A549 (cell line): Measurements from ENCODE around the gene MAMDC4. TPM values are rescaled to one million over a fixed set of nuclear protein-coding genes. Genes with fewer than 3 reads are reported as not detected.

ENCODE experiments used
- ATAC-seq, 2 experiments: fragments of 200-7000 bp in 1 of 2; fragments of >200 bp in 1 of 2; cut with Nextera tagmentation in 1 of 2; cut with Tn5 transposase in 1 of 2; 3 replicates each; pipeline versions ENCODE4 v1.8.0 to v1.9.1; 2018 to 2020; ENCODE audit warnings: mild to moderate bottlenecking in 1 of 2, moderate library complexity in 1 of 2
- CTCF ChIA-PET: fragments of 300-600 bp; sonication (Branson Sonifier 250); formaldehyde crosslinking; extraction: SDS; loops from one replicate; lab custom pipeline; 2021; ENCODE audit warnings: antibody characterized with exemption, inconsistent platforms; lab: Yijun Ruan, JAX
- POLR2A ChIA-PET: fragments of 350-600 bp; formaldehyde crosslinking; extraction: SDS; loops from one replicate; lab custom pipeline; 2021; ENCODE audit warnings: antibody characterized with exemption, inconsistent platforms; lab: Yijun Ruan, JAX
- DNase-seq, 2 experiments: peaks; one replicate each; pipeline versions ENCODE4 v3.0.0 to v3.0.0-alpha.2; 2011 to 2016; ENCODE audit warnings: low read depth in 1 of 2, low spot score in 1 of 2
- FAIRE-seq: peaks from 2 replicates; lab custom pipeline; 2011; peaks lifted over from hg19 to GRCh38; lab: Jason Lieb, UNC
- H3K27ac ChIP-seq, 2 experiments: fragments of >200 bp; sonication (Bioruptor Twin); formaldehyde crosslinking; 3 replicates each; pipeline ENCODE4 v1.5.1; 2016 to 2017
- H3K4me1 ChIP-seq: fragments of >200 bp; sonication (Bioruptor Twin); formaldehyde crosslinking; 3 replicates; pipeline ENCODE4 v1.6.1; 2016
- H3K4me2 ChIP-seq: fragments of >200 bp; sonication (Bioruptor Twin); formaldehyde crosslinking; 3 replicates; pipeline ENCODE4 v1.6.1; 2016
- H3K4me3 ChIP-seq: fragments of >200 bp; sonication (Bioruptor Twin); formaldehyde crosslinking; 3 replicates; pipeline ENCODE4 v1.5.1; 2016
- H3K9me3 ChIP-seq: fragments of >200 bp; sonication (Bioruptor Twin); formaldehyde crosslinking; 3 replicates; pipeline ENCODE4 v1.6.1; 2016
- BCL3 ChIP-seq: fragments of >200 bp; sonication (Bioruptor Twin); formaldehyde crosslinking; IDR thresholded peaks from 3 replicates; pipeline ENCODE4 v1.6.1; 2016
- CBX8 ChIP-seq: fragments of 200-600 bp; sonication (generic); IDR thresholded peaks from 2 replicates; pipeline ENCODE4 v1.6.1; 2016
- CHD2 ChIP-seq: fragments of 150-350 bp; IDR thresholded peaks from 2 replicates; pipeline ENCODE4 v1.6.1; 2014; ENCODE audit warnings: low read length; ENCODE audit not compliant: partially characterized antibody
- CTCF ChIP-seq: fragments of >200 bp; sonication (Bioruptor Twin); formaldehyde crosslinking; IDR thresholded peaks from 3 replicates; pipeline ENCODE4 v1.5.1; 2016
- EHF ChIP-seq: fragments of 250-450 bp; sonication (Bioruptor Pico); IDR thresholded peaks from 2 replicates; pipeline ENCODE4 v1.5.0; 2020; ENCODE audit warnings: mild to moderate bottlenecking
- EP300 ChIP-seq, 2 experiments: fragments of >200 bp; sonication (Bioruptor Twin); formaldehyde crosslinking; IDR thresholded peaks; 2 replicates in 1 of 2; 3 replicates in 1 of 2; pipeline ENCODE4 v1.6.1; 2016 to 2017
- ESRRA ChIP-seq: fragments of 150-350 bp; IDR thresholded peaks from 2 replicates; pipeline ENCODE4 v1.6.1; 2014; ENCODE audit warnings: mild to moderate bottlenecking, low read length, borderline replicate concordance
- FOSB ChIP-seq: fragments of 250-450 bp; sonication (Bioruptor Pico); IDR thresholded peaks from 2 replicates; pipeline ENCODE4 v1.5.0; 2020; ENCODE audit warnings: mild to moderate bottlenecking, moderate library complexity
- FOSL2 ChIP-seq, 2 experiments: fragments of 450-650 bp in 1 of 2; fragments of >200 bp in 1 of 2; sonication (Bioruptor Twin) in 1 of 2; formaldehyde crosslinking; IDR thresholded peaks; 2 replicates each; pipeline versions ENCODE4 v1.5.0 to v1.6.1; 2016 to 2020; ENCODE audit warnings: mild to moderate bottlenecking in 1 of 2, moderate library complexity in 1 of 2
- FOXS1 ChIP-seq: fragments of 250-450 bp; sonication (Bioruptor Pico); IDR thresholded peaks from 2 replicates; pipeline ENCODE4 v1.5.0; 2020; ENCODE audit warnings: mild to moderate bottlenecking, moderate library complexity
- HDAC2 ChIP-seq: fragments of 200-600 bp; sonication (generic); IDR thresholded peaks from 2 replicates; pipeline ENCODE4 v1.6.1; 2016
- HOXB13 ChIP-seq: fragments of 250-450 bp; sonication (Bioruptor Pico); IDR thresholded peaks from 2 replicates; pipeline ENCODE4 v1.5.0; 2020; ENCODE audit warnings: low read depth, mild to moderate bottlenecking, moderate library complexity
- HOXB5 ChIP-seq: fragments of 250-450 bp; sonication (Bioruptor Pico); IDR thresholded peaks from 2 replicates; pipeline ENCODE4 v1.5.0; 2020; ENCODE audit warnings: mild to moderate bottlenecking, moderate library complexity
- JUN ChIP-seq, 2 experiments: fragments of >200 bp; sonication (Bioruptor Twin); formaldehyde crosslinking; IDR thresholded peaks; 2 replicates in 1 of 2; 3 replicates in 1 of 2; pipeline ENCODE4 v1.6.1; 2016 to 2017
- JUNB ChIP-seq: fragments of >200 bp; sonication (Bioruptor Twin); formaldehyde crosslinking; IDR thresholded peaks from 2 replicates; pipeline ENCODE4 v1.6.1; 2016
- KDM5A ChIP-seq: fragments of 200-600 bp; sonication (generic); IDR thresholded peaks from 2 replicates; pipeline ENCODE4 v1.6.1; 2016; ENCODE audit warnings: antibody characterized with exemption, mild to moderate bottlenecking
- MAX ChIP-seq: IDR thresholded peaks from 2 replicates; pipeline ENCODE4 v1.6.1; 2012
- MAZ ChIP-seq: fragments of 150-350 bp; IDR thresholded peaks from 2 replicates; pipeline ENCODE4 v1.6.1; 2014; ENCODE audit warnings: antibody characterized with exemption, low read depth, low read length, borderline replicate concordance
- MYC ChIP-seq: IDR thresholded peaks from 2 replicates; pipeline ENCODE4 v1.6.1; 2012; ENCODE audit warnings: mild to moderate bottlenecking, inconsistent platforms, low read length, improper control_type of control experiment, borderline replicate concordance
- NFE2L2 ChIP-seq: fragments of 150-350 bp; conservative IDR thresholded peaks from 2 replicates; pipeline ENCODE4 v1.6.1; 2014; ENCODE audit warnings: low read length
- NR3C1 ChIP-seq: fragments of >200 bp; sonication (Bioruptor Twin); formaldehyde crosslinking; IDR thresholded peaks from 3 replicates; pipeline ENCODE4 v1.6.1; 2017
- POLR2A ChIP-seq: IDR thresholded peaks from 2 replicates; pipeline ENCODE4 v1.6.1; 2012; ENCODE audit warnings: mild to moderate bottlenecking, low read length
- POLR2AphosphoS2 ChIP-seq: conservative IDR thresholded peaks from 2 replicates; pipeline ENCODE4 v1.6.1; 2012; ENCODE audit warnings: low read length, improper control_type of control experiment, inconsistent platforms
- RAD21 ChIP-seq, 2 experiments: fragments of >200 bp in 1 of 2; sonication (Bioruptor Twin) in 1 of 2; formaldehyde crosslinking in 1 of 2; IDR thresholded peaks in 1 of 2; conservative IDR thresholded peaks in 1 of 2; 2 replicates in 1 of 2; 3 replicates in 1 of 2; pipeline ENCODE4 v1.6.1; 2012 to 2018; ENCODE audit warnings: inconsistent platforms in 1 of 2
- RARB ChIP-seq: fragments of 250-450 bp; sonication (Bioruptor Pico); IDR thresholded peaks from 2 replicates; pipeline ENCODE4 v1.8.0; 2021; ENCODE audit warnings: mild to moderate bottlenecking, moderate library complexity
- REST ChIP-seq: fragments of 200-600 bp; sonication (generic); IDR thresholded peaks from 2 replicates; pipeline ENCODE4 v1.6.1; 2016; ENCODE audit warnings: antibody characterized with exemption, mild to moderate bottlenecking, moderate library complexity
- SREBF2 ChIP-seq: fragments of 450-650 bp; IDR thresholded peaks from 2 replicates; pipeline ENCODE4 v1.6.1; 2014; ENCODE audit warnings: mild to moderate bottlenecking, moderate library complexity
- ZFP36 ChIP-seq: fragments of 450-650 bp; IDR thresholded peaks from 2 replicates; pipeline ENCODE4 v1.6.1; 2014; ENCODE audit warnings: borderline replicate concordance; ENCODE audit not compliant: partially characterized antibody
- ZSCAN20 ChIP-seq: fragments of 250-450 bp; sonication (Bioruptor Pico); IDR thresholded peaks from 2 replicates; pipeline ENCODE4 v1.8.0; 2022; ENCODE audit warnings: mild to moderate bottlenecking, moderate library complexity
- WGBS: methylation state at CpG from one replicate; pipeline ENCODE4 v1.1.6; 2017; ENCODE audit errors: missing lambda C conversion rate; 5-methylcytosine and 5-hydroxymethylcytosine counted together
- polyA plus RNA-seq, 4 experiments: library from polyadenylated mRNA; depleted of rRNA in 3 of 4; stranded (reverse); fragments of >200 nt; fragmentation: RNase III in 1 of 4; extraction: RNeasy Plus Mini Kit Qiagen cat#74134 plus additional on column Dnase treatment in 1 of 4; gene quantifications; 2 replicates in 3 of 4; 3 replicates in 1 of 4; pipeline ENCODE4 v1.2.3, GENCODE V29; 2011 to 2017
- TF ChIP-seq, protein P1 (sequence below): fragments of 150-350 bp; IDR thresholded peaks from 2 replicates; pipeline ENCODE4 v1.6.1; 2014; ENCODE audit warnings: low read depth, mild to moderate bottlenecking, low read length

The MAMDC4 gene
- polyA plus RNA-seq, 2 of the 4 experiments (the other 2 are of a cell fraction), result 1.3 to 7.3 TPM

DNA sequence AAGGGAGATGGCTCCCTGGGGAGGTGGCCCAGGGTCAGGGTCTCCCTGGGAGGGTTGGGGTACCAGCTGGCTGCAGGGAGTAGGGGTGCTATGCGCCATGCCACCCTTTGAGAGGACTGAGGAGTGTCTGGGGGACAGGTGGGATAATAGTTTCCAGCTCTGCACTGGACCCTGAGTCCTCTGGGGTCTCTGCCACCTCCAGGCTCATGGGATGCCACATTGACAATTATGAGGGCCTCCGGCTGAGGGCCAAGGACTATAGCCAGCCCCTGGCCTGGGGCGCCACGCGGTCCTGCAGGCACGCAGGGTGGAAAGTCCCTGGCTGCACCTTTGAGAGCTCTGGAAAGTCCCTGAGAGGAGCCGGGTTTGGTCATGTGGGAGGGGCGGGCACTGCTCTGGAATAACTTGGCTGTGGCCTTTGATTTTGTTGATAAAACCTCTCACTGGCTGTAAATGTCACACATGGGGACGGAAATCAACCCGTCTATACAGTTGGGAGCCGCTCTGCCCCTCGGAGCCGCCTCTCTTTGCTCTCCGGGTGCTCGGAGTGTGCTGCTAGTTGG, 50.2 kb downstream of the MAMDC4 start (continued):
- TF ChIP-seq POLR2A (peak; percentile 9; the same call in 1 of the 2 replicates), NFE2L2 (no peak), ZFP36 (no peak), NR3C1 (no peak), FOSL2 (IDR thresholded peaks at IDR 0.05) (no peak), FOSL2 (CRISPR knock-in tag; IDR thresholded peaks at IDR 0.05) (peak; percentile 41; the same call in 1 of the 2 replicates), CBX8 (no peak), EHF (peak; percentile 27; the same call in 1 of the 2 replicates), MAZ (no peak), FOXS1 (CRISPR knock-in tag) (peak; percentile 43; the same call in 1 of the 2 replicates), ESRRA (no peak), BCL3 (no peak), KDM5A (no peak), SREBF2 (no peak), CHD2 (no peak), RARB (CRISPR knock-in tag) (no peak), CTCF (no peak), MAX (peak; percentile 97), EP300 (IDR thresholded peaks at IDR 0.05) (peak; percentile 47 to 80; a peak in 3 of 5 replicates), POLR2AphosphoS2 (no peak), REST (no peak), JUNB (no peak), HDAC2 (no peak)
- TF ChIP-seq, all 56 proteins: peak for 19

- ATAC-seq, result peak; percentile 7 to 39; a peak in 3 of 6 replicates
- WGBS, result 2% methylated on average over 12 of the region's 12 CpGs
- CTCF ChIA-PET, result interaction anchor here (0.8 to 10.7 kb wide), 8 partner anchors 11 to 126 kb away, joined by 3 to 139 read pairs (median 6); partner anchors contain the start of genes C8G and TRAF2
- TF ChIP-seq, protein P1, sequence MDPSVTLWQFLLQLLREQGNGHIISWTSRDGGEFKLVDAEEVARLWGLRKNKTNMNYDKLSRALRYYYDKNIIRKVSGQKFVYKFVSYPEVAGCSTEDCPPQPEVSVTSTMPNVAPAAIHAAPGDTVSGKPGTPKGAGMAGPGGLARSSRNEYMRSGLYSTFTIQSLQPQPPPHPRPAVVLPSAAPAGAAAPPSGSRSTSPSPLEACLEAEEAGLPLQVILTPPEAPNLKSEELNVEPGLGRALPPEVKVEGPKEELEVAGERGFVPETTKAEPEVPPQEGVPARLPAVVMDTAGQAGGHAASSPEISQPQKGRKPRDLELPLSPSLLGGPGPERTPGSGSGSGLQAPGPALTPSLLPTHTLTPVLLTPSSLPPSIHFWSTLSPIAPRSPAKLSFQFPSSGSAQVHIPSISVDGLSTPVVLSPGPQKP, result no peak
- TF ChIP-seq HOXB13, result peak; percentile 79
- peak; percentile 28; the same call in 1 of the 2 replicates for TF ChIP-seq ZSCAN20 (CRISPR knock-in tag)
- no peak for TF ChIP-seq FOSL2 (IDR thresholded peaks at IDR 0.05)
- 0 out of 2 replicates have a peak, but pooled peaks have one; percentile 20 for TF ChIP-seq FOSL2 (CRISPR knock-in tag; IDR thresholded peaks at IDR 0.05)
- TF ChIP-seq MYC, result peak; percentile 69; the same call in 1 of the 2 replicates
- TF ChIP-seq HOXB5 (CRISPR knock-in tag), result peak; percentile 75; the same call in 1 of the 2 replicates
- TF ChIP-seq FOSB (CRISPR knock-in tag), result peak; percentile 65; the same call in 1 of the 2 replicates
- TF ChIP-seq JUNB, result no peak
- no peak for TF ChIP-seq RAD21 (conservative IDR thresholded peaks at IDR 0.05 in 1 of 2, IDR thresholded peaks at IDR 0.05 in 1 of 2)
- TF ChIP-seq MAX, result peak; percentile 89
- peak; percentile 77 for TF ChIP-seq EHF
- peak; percentile 51 to 54; a peak in 1 of 5 replicates for TF ChIP-seq JUN (IDR thresholded peaks at IDR 0.05)
These were observed 51.0 kb downstream of the MAMDC4 start for GRCh38 chr9:136903041-136903554.

More at GRCh38 chr9:136903041-136903554, 51.0 kb downstream of the MAMDC4 start:
- peak; percentile 49 to 92 for DNase-seq
- Histone ChIP-seq H3K4me1 (peaks cover 73% of the 10 kb centered on the region), H3K4me3 (0 out of 3 replicates have a peak overlapping the region, but pooled peaks have one; percentile 2), H3K9me3 (no peaks in the 10 kb centered on the region), H3K4me2 (peak overlapping the region; percentile 81), H3K27ac (peak overlapping the region; percentile 96)
- FAIRE-seq, result no peak
- POLR2A ChIA-PET, result interaction anchor here (0.9 to 4.2 kb wide), 10 partner anchors 9 to 132 kb away, joined by 3 to 108 read pairs (median 6); partner anchors contain the start of genes EDF1, FBXW5, PAXX and TRAF2
